ENCODE data around the gene IGIP. TPM values are rescaled to one million over a fixed set of nuclear protein-coding genes. Genes with fewer than 3 reads are reported as not detected.
A peak's percentile ranks its signal among the peaks of the same experiment; 100 is the strongest.

The IGIP gene
- total and polyA plus RNA-seq, 2 donors from 2014 or later, result 13.2 to 15.5 TPM

DNA sequence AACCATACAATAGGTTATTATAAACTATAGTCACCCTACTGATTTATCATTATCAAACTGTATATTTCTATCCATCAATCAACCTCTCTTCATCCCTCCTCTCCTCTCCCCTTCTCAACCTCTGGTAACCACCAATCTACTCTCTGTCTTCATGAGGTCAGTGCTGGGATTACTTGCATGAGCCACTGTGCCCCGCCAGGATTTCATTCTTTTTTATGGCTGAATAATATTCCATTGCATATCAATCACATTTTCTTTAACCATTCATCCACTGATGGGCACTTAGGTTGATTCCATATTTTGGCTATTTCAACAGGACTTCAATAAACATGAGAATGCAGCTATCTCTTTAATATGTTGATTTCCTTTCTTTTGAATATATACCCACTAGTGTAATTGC is 22.6 kb upstream of the IGIP start:
- peaks cover 0 to 9% (median 5%) of the 10 kb centered on the region in 3 donors for H3K4me1 ChIP-seq (ENCODE audit: control insufficient read depth in 2 of 3, insufficient read depth in 2 of 3, low read depth in 1 of 3, low read length in 3 of 3)
- no peak overlapping the region for H3K4me3 ChIP-seq (ENCODE audit: low read length in 3 of 3)
- TF ChIP-seq, protein P1, sequence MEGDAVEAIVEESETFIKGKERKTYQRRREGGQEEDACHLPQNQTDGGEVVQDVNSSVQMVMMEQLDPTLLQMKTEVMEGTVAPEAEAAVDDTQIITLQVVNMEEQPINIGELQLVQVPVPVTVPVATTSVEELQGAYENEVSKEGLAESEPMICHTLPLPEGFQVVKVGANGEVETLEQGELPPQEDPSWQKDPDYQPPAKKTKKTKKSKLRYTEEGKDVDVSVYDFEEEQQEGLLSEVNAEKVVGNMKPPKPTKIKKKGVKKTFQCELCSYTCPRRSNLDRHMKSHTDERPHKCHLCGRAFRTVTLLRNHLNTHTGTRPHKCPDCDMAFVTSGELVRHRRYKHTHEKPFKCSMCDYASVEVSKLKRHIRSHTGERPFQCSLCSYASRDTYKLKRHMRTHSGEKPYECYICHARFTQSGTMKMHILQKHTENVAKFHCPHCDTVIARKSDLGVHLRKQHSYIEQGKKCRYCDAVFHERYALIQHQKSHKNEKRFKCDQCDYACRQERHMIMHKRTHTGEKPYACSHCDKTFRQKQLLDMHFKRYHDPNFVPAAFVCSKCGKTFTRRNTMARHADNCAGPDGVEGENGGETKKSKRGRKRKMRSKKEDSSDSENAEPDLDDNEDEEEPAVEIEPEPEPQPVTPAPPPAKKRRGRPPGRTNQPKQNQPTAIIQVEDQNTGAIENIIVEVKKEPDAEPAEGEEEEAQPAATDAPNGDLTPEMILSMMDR (IDR thresholded peaks at IDR 0.05; ENCODE audit: borderline replicate concordance, extremely low read depth, insufficient read depth), result no peak
- H3K9ac ChIP-seq (ENCODE audit: low read length in 3 of 3), result no peak overlapping the region
- peaks cover 7% of the 10 kb centered on the region for H3K27me3 ChIP-seq (ENCODE audit: control insufficient read depth, insufficient read depth, low read length)
- DNase-seq (no peak), FAIRE-seq (no peak)
- no peaks in the 10 kb centered on the region for H3K36me3 ChIP-seq (ENCODE audit: control insufficient read depth in 2 of 3, insufficient read depth in 3 of 3, low read length in 3 of 3)
- intact Hi-C loops (cut with DNase I), result no loop called here
- no peaks in the 10 kb centered on the region for H3K9me3 ChIP-seq (ENCODE audit: control insufficient read depth in 2 of 3, insufficient read depth in 1 of 3, low read length in 3 of 3)
- H3K27ac ChIP-seq (ENCODE audit: low read depth in 2 of 2, low read length in 2 of 2), result no peak overlapping the region

DNA sequence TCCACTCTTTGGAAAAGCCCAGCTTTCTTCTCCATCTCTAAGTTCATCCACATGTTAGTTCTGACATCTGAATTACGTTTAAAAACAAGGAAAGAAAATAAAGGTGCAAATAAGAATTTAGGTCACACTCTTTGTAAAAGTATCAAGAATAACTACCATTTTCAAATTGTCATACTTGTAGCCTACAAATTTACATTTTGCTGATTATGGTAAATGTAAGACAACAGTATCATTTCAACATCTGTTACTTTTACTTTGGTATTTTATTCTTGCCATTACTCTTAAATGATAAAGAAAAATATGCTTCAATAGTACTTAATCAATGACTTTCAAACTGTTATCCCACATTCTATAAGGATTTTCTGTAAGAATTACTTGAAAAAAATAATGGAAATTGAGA is 21.6 kb upstream of the IGIP start:
- no peak overlapping the region for H3K27ac ChIP-seq (ENCODE audit: low read depth in 2 of 2, low read length in 2 of 2)
- H3K4me3 ChIP-seq (ENCODE audit: low read length in 3 of 3), result no peak overlapping the region
- H3K9ac ChIP-seq (ENCODE audit: low read length in 3 of 3), result no peak overlapping the region
- TF ChIP-seq, protein P1 (IDR thresholded peaks at IDR 0.05; ENCODE audit: borderline replicate concordance, extremely low read depth, insufficient read depth), result no peak
- DNase-seq (no peak), FAIRE-seq (no peak)
- H3K36me3 ChIP-seq (ENCODE audit: control insufficient read depth in 2 of 3, insufficient read depth in 3 of 3, low read length in 3 of 3), result no peaks in the 10 kb centered on the region
- no peaks in the 10 kb centered on the region for H3K9me3 ChIP-seq (ENCODE audit: control insufficient read depth in 2 of 3, insufficient read depth in 1 of 3, low read length in 3 of 3)
- peaks cover 0 to 12% (median 9%) of the 10 kb centered on the region in 3 donors for H3K4me1 ChIP-seq (ENCODE audit: control insufficient read depth in 2 of 3, insufficient read depth in 2 of 3, low read depth in 1 of 3, low read length in 3 of 3)
- peaks cover 15% of the 10 kb centered on the region for H3K27me3 ChIP-seq (ENCODE audit: control insufficient read depth, insufficient read depth, low read length)
- intact Hi-C loops (cut with DNase I), result no loop called here

DNA sequence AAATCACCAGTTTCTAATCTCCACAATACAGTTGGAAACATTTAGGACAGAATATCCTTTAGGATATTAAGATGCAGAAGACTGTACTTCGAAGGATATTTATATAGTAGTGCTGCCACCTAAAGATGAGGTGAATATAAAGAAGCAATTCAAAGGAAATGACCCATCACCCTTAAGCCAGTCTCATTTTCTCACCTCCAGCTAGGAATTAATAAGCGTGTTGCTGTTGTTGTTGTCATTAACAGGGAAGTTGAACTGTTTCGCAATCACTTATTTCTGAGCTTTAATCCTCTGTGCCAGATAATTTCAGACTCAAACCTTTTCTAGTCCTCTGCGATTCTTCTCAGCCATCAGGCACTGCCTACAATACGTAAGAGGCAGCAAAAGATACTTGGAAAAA is 19.6 kb upstream of the IGIP start:
- peak overlapping the region in 1 of 3 donors; percentile 98 for H3K9ac ChIP-seq (ENCODE audit: low read length in 3 of 3)
- H3K27me3 ChIP-seq (ENCODE audit: control insufficient read depth, insufficient read depth, low read length), result peaks cover 33% of the 10 kb centered on the region
- H3K27ac ChIP-seq (ENCODE audit: low read depth in 2 of 2, low read length in 2 of 2), result peak overlapping the region; percentile 1 to 100
- DNase-seq (no peak), FAIRE-seq (peak; percentile 13)
- no peaks in the 10 kb centered on the region for H3K9me3 ChIP-seq (ENCODE audit: control insufficient read depth in 2 of 3, insufficient read depth in 1 of 3, low read length in 3 of 3)
- TF ChIP-seq, protein P1 (IDR thresholded peaks at IDR 0.05; ENCODE audit: borderline replicate concordance, extremely low read depth, insufficient read depth), result no peak
- peaks cover 0 to 16% (median 9%) of the 10 kb centered on the region in 3 donors for H3K4me1 ChIP-seq (ENCODE audit: control insufficient read depth in 2 of 3, insufficient read depth in 2 of 3, low read depth in 1 of 3, low read length in 3 of 3)
- intact Hi-C loops (cut with DNase I), result no loop called here
- no peaks in the 10 kb centered on the region for H3K36me3 ChIP-seq (ENCODE audit: control insufficient read depth in 2 of 3, insufficient read depth in 3 of 3, low read length in 3 of 3)
- no peak overlapping the region for H3K4me3 ChIP-seq (ENCODE audit: low read length in 3 of 3)

DNA sequence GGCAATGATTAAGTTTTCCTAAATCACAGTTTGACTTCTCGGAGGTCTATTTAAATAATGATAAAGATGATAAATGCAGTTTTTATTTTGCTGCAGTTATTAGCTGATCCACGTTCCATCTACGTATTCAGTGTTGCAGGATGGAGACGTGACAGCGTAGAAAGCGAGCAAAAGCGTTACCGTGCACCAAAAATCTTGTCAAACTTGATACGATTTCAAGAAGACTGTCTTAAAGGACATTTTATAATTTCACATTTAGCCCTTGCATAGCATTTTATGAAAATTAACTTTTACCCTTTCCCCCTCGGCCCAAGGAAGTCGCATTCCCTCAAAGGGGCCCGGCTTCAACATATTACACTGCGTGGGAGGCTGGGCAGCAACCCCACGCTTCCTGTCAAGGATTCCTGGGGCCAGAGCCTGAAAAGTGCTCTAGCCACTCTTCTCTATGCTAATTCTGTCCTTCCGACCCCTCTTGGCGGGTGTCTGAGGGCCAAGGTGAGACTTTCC is 18.9 kb upstream of the IGIP start:
- FAIRE-seq, result no peak
- TF ChIP-seq, protein P1 (IDR thresholded peaks at IDR 0.05; ENCODE audit: borderline replicate concordance, extremely low read depth, insufficient read depth), result no peak
- no peaks in the 10 kb centered on the region for H3K9me3 ChIP-seq (ENCODE audit: control insufficient read depth in 2 of 3, insufficient read depth in 1 of 3, low read length in 3 of 3)

More for the DNA sequence above, 18.9 kb upstream of the IGIP start:
- peak overlapping the region in 2 of 3 donors; percentile 97 to 98 for H3K9ac ChIP-seq (ENCODE audit: low read length in 3 of 3)
- peak overlapping the region; percentile 99 to 100 for H3K27ac ChIP-seq (ENCODE audit: low read depth in 2 of 2, low read length in 2 of 2)
- peaks cover 0 to 18% (median 9%) of the 10 kb centered on the region in 3 donors for H3K4me1 ChIP-seq (ENCODE audit: control insufficient read depth in 2 of 3, insufficient read depth in 2 of 3, low read depth in 1 of 3, low read length in 3 of 3)
- no peak for DNase-seq
- H3K36me3 ChIP-seq (ENCODE audit: control insufficient read depth in 2 of 3, insufficient read depth in 3 of 3, low read length in 3 of 3), result no peaks in the 10 kb centered on the region
- H3K27me3 ChIP-seq (ENCODE audit: control insufficient read depth, insufficient read depth, low read length), result peaks cover 39% of the 10 kb centered on the region
- intact Hi-C loops (cut with DNase I), result no loop called here
- H3K4me3 ChIP-seq (ENCODE audit: low read length in 3 of 3), result peak overlapping the region; percentile 48 to 86 (median 74)
